Measurements from ENCODE around the gene HTR2B.
"Not testable (repeated sequence)": the region's sequence is repeated elsewhere in the genome, so short reads cannot be mapped to it uniquely, and the experiment has no call there.

Gene HTR2B

DNA sequence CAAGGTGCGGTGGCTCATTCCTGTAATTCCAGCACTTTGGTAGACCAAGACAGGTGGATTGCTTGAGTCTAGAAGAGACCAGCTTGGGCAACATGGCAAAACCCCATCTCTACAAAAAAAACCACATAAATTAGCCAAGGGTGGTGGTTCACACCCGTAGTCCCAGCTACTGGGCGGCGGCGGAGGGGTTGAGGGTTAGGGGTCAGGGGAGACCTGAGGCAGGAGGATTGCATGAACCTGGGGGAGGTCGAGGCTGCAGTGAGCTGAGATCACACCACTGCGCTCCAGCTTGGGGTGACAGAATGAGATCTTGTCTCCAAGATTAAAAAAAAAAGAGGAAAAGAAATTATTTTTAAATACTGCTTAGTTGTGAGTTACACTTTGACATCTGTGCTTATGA, 1.3 kb upstream of the HTR2B start:
- FAIRE-seq (no peak), DNase-seq (ENCODE audit: insufficient read length, low spot score) (no peak)
- TF ChIP-seq POLR2A (IDR thresholded peaks at IDR 0.05; ENCODE audit: low read depth, low read length) = no peak

DNA sequence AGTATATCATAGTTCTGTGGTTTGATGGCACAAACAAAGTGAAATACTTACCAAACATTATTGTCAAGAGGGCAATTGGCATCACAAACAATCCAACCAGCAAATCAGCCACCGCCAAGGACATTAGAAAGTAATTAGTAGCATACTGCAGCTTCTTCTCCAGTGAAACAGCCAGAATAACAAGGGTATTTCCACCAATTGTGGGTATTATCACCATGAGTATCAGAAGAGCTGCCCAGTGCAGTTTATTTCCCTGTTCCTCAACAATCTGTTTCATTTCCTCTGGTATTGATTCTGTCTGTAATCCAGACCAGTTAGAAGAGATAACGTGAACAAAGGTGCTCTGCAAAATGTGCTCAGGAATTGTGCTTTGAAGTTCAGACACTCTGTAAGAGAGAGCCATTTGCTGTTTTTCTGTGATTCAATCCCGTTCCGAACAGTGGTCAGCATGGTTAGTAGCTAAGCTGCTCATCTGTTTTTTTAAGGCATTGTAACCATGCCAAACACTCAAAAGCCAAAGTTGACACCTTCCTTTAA, 1.4 kb downstream of the HTR2B start:
- FAIRE-seq (peak; percentile 77), DNase-seq (ENCODE audit: insufficient read length, low spot score) (no peak)
- no peak for TF ChIP-seq POLR2A (IDR thresholded peaks at IDR 0.05; ENCODE audit: low read depth, low read length)

DNA sequence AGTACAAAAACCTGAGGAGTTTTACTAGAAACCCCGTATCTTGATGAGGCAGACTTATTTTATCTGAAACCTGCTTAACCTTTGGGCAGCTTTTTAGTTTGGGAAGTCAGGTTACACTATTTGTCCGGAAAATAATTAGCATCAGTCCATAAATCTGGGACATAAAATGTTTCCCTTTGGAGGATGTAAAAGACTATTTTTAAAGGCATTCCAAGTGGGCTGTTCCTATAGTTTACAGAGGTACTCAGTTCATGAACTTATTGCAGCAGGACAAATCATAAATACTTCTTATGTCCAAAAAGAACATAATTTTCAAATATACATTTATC, 6.3 kb downstream of the HTR2B start:
- TF ChIP-seq POLR2A (IDR thresholded peaks at IDR 0.05; ENCODE audit: low read depth, low read length) = no peak
- DNase-seq (ENCODE audit: insufficient read length, low spot score) = no peak
- no peak for FAIRE-seq

- no peak for DNase-seq (ENCODE audit: insufficient read length, low spot score)
- peak; percentile 64 for FAIRE-seq
- TF ChIP-seq POLR2A (IDR thresholded peaks at IDR 0.05; ENCODE audit: low read depth, low read length) = no peak
These were observed 6.8 kb downstream of the HTR2B start for GRCh38 chr2:231117922-231118613.

GRCh38 chr2:231117148-231117547, 7.7 kb downstream of the HTR2B start:
- FAIRE-seq = no peak
- DNase-seq (ENCODE audit: insufficient read length, low spot score) = no peak
- TF ChIP-seq POLR2A (IDR thresholded peaks at IDR 0.05; ENCODE audit: low read depth, low read length) = no peak

DNA sequence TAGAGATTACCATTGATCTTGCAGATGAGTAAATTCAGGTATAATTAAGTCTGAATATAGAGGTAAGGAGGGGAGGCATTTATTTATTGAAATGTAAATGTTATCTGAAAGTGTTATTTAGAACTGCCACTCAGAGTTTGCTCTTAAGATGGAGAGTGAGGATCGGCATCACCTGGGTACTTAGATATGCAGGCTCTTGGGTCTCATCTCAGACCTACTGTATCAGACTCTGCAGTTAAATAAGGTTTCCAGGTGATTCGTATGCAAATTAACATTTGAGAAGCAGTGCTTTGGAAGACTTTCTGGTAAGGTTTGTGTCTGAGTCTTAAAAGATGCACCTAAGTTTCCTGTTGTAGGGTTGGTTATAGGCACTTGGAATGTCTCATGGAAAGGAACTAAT, 9.2 kb downstream of the HTR2B start:
- no peak for TF ChIP-seq POLR2A (IDR thresholded peaks at IDR 0.05; ENCODE audit: low read depth, low read length)
- DNase-seq (ENCODE audit: insufficient read length, low spot score) (no peak), FAIRE-seq (peak; percentile 73)

DNA sequence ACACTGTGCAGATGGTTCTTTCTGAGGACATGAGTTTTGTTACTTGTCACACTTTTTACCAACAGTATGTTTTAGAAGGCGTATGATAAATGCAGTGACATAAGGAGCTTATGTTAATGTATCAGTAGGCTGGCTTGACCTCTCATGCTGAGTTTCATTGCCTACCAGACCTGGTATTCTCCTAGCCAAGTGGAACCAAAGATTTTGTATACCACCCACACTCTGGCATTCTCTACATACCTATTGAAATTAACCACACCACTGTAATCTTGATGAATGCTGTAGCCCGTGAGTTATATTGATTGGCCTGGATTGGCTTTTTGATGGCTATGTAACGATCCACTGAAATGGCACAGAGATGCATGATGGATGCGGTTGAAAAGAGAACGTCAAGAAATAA, 11.4 kb downstream of the HTR2B start:
- FAIRE-seq (peak; percentile 38), DNase-seq (ENCODE audit: insufficient read length, low spot score) (no peak)
- no peak for TF ChIP-seq POLR2A (IDR thresholded peaks at IDR 0.05; ENCODE audit: low read depth, low read length)

- peak; percentile 90 for FAIRE-seq
- DNase-seq (ENCODE audit: insufficient read length, low spot score) = no peak
- no peak for TF ChIP-seq POLR2A (IDR thresholded peaks at IDR 0.05; ENCODE audit: low read depth, low read length)
These were observed 12.9 kb downstream of the HTR2B start for GRCh38 chr2:231111987-231112386.

DNA sequence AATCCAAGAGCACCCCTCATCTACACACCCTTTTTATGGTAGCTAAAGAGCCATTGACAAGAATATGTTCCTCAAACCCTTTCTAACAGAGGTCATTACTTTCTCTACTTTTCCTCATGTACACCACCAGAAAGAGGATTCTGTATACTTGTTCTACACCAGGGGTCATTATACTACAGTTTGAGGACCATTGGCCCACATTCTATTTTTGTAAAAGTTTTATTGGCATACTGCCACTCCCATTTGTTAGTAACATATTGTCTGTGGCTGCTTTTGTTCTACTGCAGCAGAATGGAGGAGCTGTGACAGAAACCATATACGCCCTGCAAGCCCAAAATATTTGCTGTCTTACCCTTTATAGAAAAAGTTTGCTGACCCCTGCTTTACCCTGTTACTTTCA, 14.3 kb downstream of the HTR2B start:
- no peak for DNase-seq (ENCODE audit: insufficient read length, low spot score)
- no peak for TF ChIP-seq POLR2A (IDR thresholded peaks at IDR 0.05; ENCODE audit: low read depth, low read length)
- FAIRE-seq = peak; percentile 45

DNA sequence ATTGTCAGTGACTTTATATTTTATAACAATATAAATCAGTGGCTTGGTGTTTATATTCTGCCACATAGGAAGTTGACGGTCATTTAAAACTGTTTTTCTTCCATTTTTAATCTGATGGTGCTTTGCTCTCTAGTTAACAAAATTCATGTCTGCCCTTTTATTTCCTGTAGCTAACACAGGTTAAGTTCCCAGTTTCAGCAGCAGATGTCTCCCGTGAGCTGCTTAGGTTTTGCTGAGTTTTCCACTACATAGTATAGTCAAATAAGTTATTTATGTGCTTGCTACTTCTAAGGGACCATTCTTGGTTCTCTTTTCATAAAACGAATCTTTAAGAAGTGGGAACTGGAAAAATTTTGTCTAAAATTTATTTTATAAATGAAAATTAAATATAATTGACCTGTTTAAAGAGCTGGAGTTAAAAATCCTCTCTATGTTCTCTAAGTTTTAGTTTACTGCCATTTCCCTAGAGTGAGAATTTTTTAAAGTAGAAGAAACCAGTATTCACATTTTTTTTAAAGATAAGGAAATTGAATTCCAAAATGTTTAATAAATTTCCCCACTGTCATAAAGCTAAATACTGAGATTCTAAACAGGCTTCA, 20.6 kb downstream of the HTR2B start:
- TF ChIP-seq POLR2A (IDR thresholded peaks at IDR 0.05; ENCODE audit: low read depth, low read length) = no peak
- DNase-seq (ENCODE audit: insufficient read length, low spot score) = peak; percentile 14
- peak; percentile 78 for FAIRE-seq

GRCh38 chr2:231102772-231103171, 22.1 kb downstream of the HTR2B start:
- DNase-seq (ENCODE audit: insufficient read length, low spot score) (no peak), FAIRE-seq (no peak)
- TF ChIP-seq POLR2A (IDR thresholded peaks at IDR 0.05; ENCODE audit: low read depth, low read length) = no peak

DNA sequence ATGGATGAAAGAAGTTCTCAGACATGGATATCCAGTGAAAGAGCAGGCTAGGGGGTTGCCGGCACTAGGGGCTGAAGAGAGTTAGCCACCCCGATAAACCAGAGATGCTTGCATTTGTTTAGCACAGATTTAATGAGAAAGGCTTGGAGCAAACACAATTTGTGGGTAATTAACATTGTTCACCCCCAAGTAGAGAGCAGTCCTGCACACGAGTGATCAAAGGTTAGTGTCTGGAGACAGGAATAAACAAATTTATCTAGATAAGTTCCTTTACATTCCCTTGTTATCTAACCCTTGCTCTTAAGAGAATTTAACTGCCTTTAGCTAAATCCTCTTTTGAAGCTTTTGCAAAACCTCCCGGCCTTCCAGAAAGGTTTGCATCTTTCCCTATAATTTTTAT, 23.9 kb downstream of the HTR2B start:
- no peak for FAIRE-seq
- DNase-seq (ENCODE audit: insufficient read length, low spot score) = no peak
- TF ChIP-seq POLR2A (IDR thresholded peaks at IDR 0.05; ENCODE audit: low read depth, low read length) = no peak

DNA sequence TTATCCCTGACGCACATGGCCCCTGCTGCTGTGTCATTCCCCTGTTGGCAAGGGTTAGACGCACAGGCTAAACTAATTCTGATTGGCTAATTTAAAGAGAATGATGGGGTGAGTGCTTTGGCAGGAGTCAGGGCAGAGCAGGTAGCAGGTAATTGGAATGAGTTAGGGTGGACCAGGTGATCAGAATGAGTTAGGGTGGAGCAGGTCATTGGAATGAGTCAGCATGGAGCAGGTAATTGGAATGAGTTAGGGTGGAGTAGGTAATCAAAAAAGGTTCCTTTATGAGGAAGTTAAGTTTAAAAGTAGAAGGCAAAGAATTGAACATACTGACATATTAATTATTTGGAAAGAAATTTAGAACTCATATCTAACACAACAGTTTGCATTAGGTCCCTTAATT, 24.5 kb downstream of the HTR2B start:
- FAIRE-seq; DNase-seq (ENCODE audit: insufficient read length, low spot score): not testable (repeated sequence)

DNA sequence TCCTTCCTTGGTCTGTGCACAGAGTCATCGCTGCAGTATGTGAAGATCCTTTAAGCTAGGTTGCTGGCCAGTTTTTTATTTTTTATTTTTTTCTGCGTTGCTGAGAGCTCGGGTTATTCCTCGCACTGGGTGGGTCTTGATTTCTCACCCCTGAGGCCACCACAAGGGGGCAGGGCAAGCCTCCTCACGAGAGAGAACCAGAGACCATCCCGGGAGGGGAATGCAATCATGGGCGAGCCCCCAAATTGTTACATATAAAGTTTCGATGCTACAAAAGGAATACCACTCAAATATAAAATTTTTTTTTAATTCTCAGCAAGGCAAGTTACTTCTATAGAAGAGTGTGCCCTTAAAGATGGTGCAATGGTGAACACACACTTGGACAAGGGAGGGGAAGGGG, 24.9 kb downstream of the HTR2B start:
- no peak for FAIRE-seq
- no peak for TF ChIP-seq POLR2A (IDR thresholded peaks at IDR 0.05; ENCODE audit: low read depth, low read length)
- DNase-seq (ENCODE audit: insufficient read length, low spot score) = no peak

DNA sequence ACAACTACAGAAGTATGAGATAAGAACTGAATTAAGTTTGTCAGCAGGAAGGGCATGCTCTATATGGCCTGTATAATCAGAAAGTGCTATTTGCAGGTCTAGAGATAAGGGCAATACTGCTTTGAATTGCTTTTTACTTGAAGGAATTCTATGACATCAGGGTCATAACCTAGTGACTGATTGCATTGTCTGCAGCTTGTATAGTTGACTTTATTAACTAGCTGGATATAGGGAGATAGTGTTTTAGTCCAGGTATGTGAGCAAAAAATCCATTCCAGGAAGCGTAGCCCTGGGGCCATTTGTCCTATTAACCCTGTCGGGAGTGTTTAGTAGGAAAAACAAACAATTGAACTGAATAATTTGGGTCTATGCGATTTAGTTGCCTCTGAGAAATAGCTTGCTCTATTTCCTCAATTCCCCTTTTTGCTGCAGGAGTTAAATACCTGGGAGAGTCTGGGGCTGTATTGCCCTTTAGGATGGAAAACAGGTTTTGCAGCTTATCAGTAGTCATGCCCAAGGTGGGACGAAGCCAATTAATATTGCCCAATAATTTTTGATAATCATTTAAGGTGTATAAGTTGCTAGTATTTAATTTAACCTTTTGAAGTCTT, 30.0 kb downstream of the HTR2B start:
- TF ChIP-seq POLR2A (IDR thresholded peaks at IDR 0.05; ENCODE audit: low read depth, low read length) = no peak

More for the DNA sequence above, 30.0 kb downstream of the HTR2B start:
- DNase-seq (ENCODE audit: insufficient read length, low spot score) (no peak), FAIRE-seq (no peak)
